Ishikawa (cell line): ENCODE results near the gene PLSCR4.

Source experiments
- CEBPB ChIP-seq: IDR thresholded peaks from 2 replicates; pipeline ENCODE4 v1.6.1; 2012
- EP300 ChIP-seq: IDR thresholded peaks from 2 replicates; pipeline ENCODE4 v1.6.1; 2012; ENCODE audit warnings: borderline replicate concordance
- MAX ChIP-seq: IDR thresholded peaks from 2 replicates; pipeline ENCODE4 v1.6.1; 2012
- RAD21 ChIP-seq: IDR thresholded peaks from 2 replicates; pipeline ENCODE4 v1.6.1; 2012; ENCODE audit warnings: low read depth
- REST ChIP-seq: IDR thresholded peaks from 2 replicates; pipeline ENCODE4 v1.6.1; 2012; ENCODE audit warnings: low read depth, mild to moderate bottlenecking
- TAF1 ChIP-seq: IDR thresholded peaks from 2 replicates; pipeline ENCODE4 v1.6.1; 2012; ENCODE audit warnings: low read depth, mild to moderate bottlenecking
- TCF12 ChIP-seq: IDR thresholded peaks from 2 replicates; pipeline ENCODE4 v1.6.1; 2012; ENCODE audit warnings: low read depth
- TEAD4 ChIP-seq: IDR thresholded peaks from 2 replicates; pipeline ENCODE4 v1.6.1; 2012
- YY1 ChIP-seq: IDR thresholded peaks from 2 replicates; pipeline ENCODE4 v1.6.1; 2012; ENCODE audit warnings: low read depth
- ZBTB7A ChIP-seq: IDR thresholded peaks from 2 replicates; pipeline ENCODE4 v1.6.1; 2012; ENCODE audit warnings: low read depth

- no peak for TF ChIP-seq EP300
- TF ChIP-seq RAD21, result no peak
- TF ChIP-seq REST, result no peak
- no peak for TF ChIP-seq MAX
- TF ChIP-seq TAF1, result no peak
- TF ChIP-seq TCF12, result no peak
- TF ChIP-seq YY1, result no peak
- no peak for TF ChIP-seq CEBPB
- no peak for TF ChIP-seq ZBTB7A
- TF ChIP-seq TEAD4, result no peak
Measured at GRCh38 chr3:146177072-146177471, 73.8 kb downstream of the PLSCR4 start.
